Measurements from ENCODE around the gene TRIM40. TPM values are rescaled to one million over a fixed set of nuclear protein-coding genes. Genes with fewer than 3 reads are reported as not detected.

The TRIM40 gene
- total and polyA plus RNA-seq, 4 donors = 0.08 to 0.20 TPM; not detected in 2

GRCh38 chr6:30167101-30167500 is 31.2 kb downstream of the TRIM40 start:
- Histone ChIP-seq H3K27me3 (ENCODE audit: control insufficient read depth in 3 of 3, insufficient read depth in 3 of 3, low read length in 2 of 3) (peaks cover 7 to 46% (median 42%) of the 10 kb centered on the region in 3 donors), H3K9me3 (ENCODE audit: control insufficient read depth in 4 of 4, insufficient read depth in 3 of 4, low read length in 3 of 4) (no peaks in the 10 kb centered on the region), H3K4me1 (ENCODE audit: control insufficient read depth in 5 of 5, insufficient read depth in 5 of 5, low read length in 5 of 5) (peaks cover 0 to 5% (median 0%) of the 10 kb centered on the region in 5 donors), H3K27ac (ENCODE audit: low read depth in 1 of 2, low read length in 1 of 2) (no peak overlapping the region), H3K9ac (ENCODE audit: insufficient read depth in 1 of 2, low read length in 2 of 2) (no peak overlapping the region), H3K4me3 (no peak overlapping the region), H3K36me3 (ENCODE audit: control insufficient read depth in 4 of 4, insufficient read depth in 4 of 4, low read length in 4 of 4) (no peaks in the 10 kb centered on the region)
- WGBS, 2 donors = 47 to 49% methylated on average over 6 of the region's 6 CpGs
- TF ChIP-seq, protein P1, sequence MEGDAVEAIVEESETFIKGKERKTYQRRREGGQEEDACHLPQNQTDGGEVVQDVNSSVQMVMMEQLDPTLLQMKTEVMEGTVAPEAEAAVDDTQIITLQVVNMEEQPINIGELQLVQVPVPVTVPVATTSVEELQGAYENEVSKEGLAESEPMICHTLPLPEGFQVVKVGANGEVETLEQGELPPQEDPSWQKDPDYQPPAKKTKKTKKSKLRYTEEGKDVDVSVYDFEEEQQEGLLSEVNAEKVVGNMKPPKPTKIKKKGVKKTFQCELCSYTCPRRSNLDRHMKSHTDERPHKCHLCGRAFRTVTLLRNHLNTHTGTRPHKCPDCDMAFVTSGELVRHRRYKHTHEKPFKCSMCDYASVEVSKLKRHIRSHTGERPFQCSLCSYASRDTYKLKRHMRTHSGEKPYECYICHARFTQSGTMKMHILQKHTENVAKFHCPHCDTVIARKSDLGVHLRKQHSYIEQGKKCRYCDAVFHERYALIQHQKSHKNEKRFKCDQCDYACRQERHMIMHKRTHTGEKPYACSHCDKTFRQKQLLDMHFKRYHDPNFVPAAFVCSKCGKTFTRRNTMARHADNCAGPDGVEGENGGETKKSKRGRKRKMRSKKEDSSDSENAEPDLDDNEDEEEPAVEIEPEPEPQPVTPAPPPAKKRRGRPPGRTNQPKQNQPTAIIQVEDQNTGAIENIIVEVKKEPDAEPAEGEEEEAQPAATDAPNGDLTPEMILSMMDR (IDR thresholded peaks at IDR 0.05; ENCODE audit: control extremely low read depth, extremely low read depth) = no peak
- no peak for DNase-seq
- ATAC-seq (ENCODE audit: insufficient read depth, low FRiP score) = no peak

- H3K9ac ChIP-seq (ENCODE audit: insufficient read depth in 1 of 2, low read length in 2 of 2) = no peak overlapping the region
- H3K27ac ChIP-seq (ENCODE audit: low read depth in 1 of 2, low read length in 1 of 2) = no peak overlapping the region
- ATAC-seq (ENCODE audit: insufficient read depth, low FRiP score) (no peak), DNase-seq (no peak)
- H3K27me3 ChIP-seq (ENCODE audit: control insufficient read depth in 3 of 3, insufficient read depth in 3 of 3, low read length in 2 of 3) = peaks cover 7 to 59% (median 53%) of the 10 kb centered on the region in 3 donors
- H3K4me3 ChIP-seq = no peak overlapping the region
- TF ChIP-seq, protein P1 (IDR thresholded peaks at IDR 0.05; ENCODE audit: control extremely low read depth, extremely low read depth) = no peak
- WGBS, 2 donors = 78 to 79% methylated on average over 1 of the region's 1 CpG
- peaks cover 0 to 7% (median 0%) of the 10 kb centered on the region in 5 donors for H3K4me1 ChIP-seq (ENCODE audit: control insufficient read depth in 5 of 5, insufficient read depth in 5 of 5, low read length in 5 of 5)
- no peaks in the 10 kb centered on the region for H3K36me3 ChIP-seq (ENCODE audit: control insufficient read depth in 4 of 4, insufficient read depth in 4 of 4, low read length in 4 of 4)
- no peaks in the 10 kb centered on the region for H3K9me3 ChIP-seq (ENCODE audit: control insufficient read depth in 4 of 4, insufficient read depth in 3 of 4, low read length in 3 of 4)
Measured at GRCh38 chr6:30168741-30169140, 32.8 kb downstream of the TRIM40 start.

DNA sequence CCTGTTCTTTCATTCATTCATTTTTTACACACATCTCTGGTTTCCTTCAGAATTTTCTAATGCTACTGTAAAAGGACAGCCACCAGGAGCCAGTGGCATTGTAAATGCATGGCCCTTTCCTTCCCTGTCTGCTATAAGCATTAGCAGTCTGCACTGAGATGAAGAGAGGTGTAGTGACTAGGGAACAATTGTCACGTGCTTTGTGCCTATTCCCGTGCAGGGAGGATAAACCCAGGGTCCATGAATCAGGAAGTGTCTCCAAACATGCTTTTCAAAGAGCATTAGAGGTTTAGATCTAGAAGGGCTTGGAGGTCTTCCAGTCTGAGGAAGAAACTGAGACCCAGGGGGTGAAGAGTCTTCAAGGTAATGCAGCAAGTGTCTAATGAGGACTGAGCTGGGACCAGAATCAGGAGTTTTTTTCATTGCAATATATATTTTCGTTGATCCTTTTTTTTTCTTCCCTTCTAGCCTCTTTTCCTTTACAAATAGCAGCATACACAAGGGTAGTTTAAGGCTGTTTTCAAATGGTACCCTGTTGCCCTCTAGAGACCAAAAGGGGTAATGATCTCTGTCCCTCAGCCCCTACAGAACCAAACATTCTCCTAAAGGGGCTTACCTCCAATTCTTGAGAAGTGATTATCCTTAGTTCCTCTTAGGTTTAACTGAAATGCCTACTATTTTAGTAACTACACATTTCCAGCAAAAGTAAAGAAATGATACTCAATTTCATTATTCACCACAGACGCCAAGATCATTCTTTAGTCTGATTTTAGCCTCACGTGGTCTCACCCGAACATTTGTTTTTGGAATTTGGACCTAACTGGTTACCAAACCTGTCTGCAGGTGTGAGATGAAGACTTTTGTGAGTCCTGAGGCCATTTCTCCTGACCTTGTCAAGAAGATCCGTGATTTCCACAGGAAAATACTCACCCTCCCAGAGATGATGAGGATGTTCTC is 34.0 kb downstream of the TRIM40 start:
- Histone ChIP-seq H3K27ac (ENCODE audit: low read depth in 1 of 2, low read length in 1 of 2) (no peak overlapping the region), H3K36me3 (ENCODE audit: control insufficient read depth in 4 of 4, insufficient read depth in 4 of 4, low read length in 4 of 4) (no peaks in the 10 kb centered on the region), H3K4me1 (ENCODE audit: control insufficient read depth in 5 of 5, insufficient read depth in 5 of 5, low read length in 5 of 5) (peaks cover 0 to 7% (median 0%) of the 10 kb centered on the region in 5 donors), H3K9ac (ENCODE audit: insufficient read depth in 1 of 2, low read length in 2 of 2) (no peak overlapping the region), H3K27me3 (ENCODE audit: control insufficient read depth in 3 of 3, insufficient read depth in 3 of 3, low read length in 2 of 3) (peaks cover 7 to 71% (median 55%) of the 10 kb centered on the region in 3 donors), H3K9me3 (ENCODE audit: control insufficient read depth in 4 of 4, insufficient read depth in 3 of 4, low read length in 3 of 4) (no peaks in the 10 kb centered on the region), H3K4me3 (no peak overlapping the region)
- DNase-seq (peak in 2 of 3 donors; percentile 43 to 58), ATAC-seq (ENCODE audit: insufficient read depth, low FRiP score) (peak; percentile 27)
- WGBS, 2 donors = 25 to 28% methylated on average over 7 of the region's 7 CpGs
- TF ChIP-seq, protein P1 (IDR thresholded peaks at IDR 0.05; ENCODE audit: control extremely low read depth, extremely low read depth) = peak; percentile 45
